AG08396 (cell line): ENCODE data around the gene WBP1L.
"Not testable (repeated sequence)": the region's sequence is repeated elsewhere in the genome, so short reads cannot be mapped to it uniquely, and the experiment has no call there.

Experiments
- DNase-seq: peaks from one replicate; pipeline ENCODE4 v3.0.0; 2012; ENCODE audit warnings: low spot score, mixed read lengths

WBP1L gene

GRCh38 chr10:102743588-102744373 lies at the start of gene WBP1L:
Gene WBP1L, plus strand, starts transcription at chr10:102743948. Its CDS starts 106 bp downstream, at chr10:102744054.
- DNase-seq = peak; percentile 93

GRCh38 chr10:102695401-102695800 lies 48.3 kb upstream of the WBP1L start:
- DNase-seq = not testable (repeated sequence)

- DNase-seq = no peak
Observed at GRCh38 chr10:102696736-102697135, 47.0 kb upstream of the WBP1L start.

GRCh38 chr10:102698894-102699293 lies 44.9 kb upstream of the WBP1L start:
- DNase-seq = no peak

GRCh38 chr10:102701272-102701671 lies 42.5 kb upstream of the WBP1L start:
- DNase-seq = no peak

GRCh38 chr10:102701796-102702195 lies 42.0 kb upstream of the WBP1L start:
- no peak for DNase-seq

- DNase-seq = no peak
Observed at GRCh38 chr10:102702742-102703141, 41.0 kb upstream of the WBP1L start.

- no peak for DNase-seq
Observed at GRCh38 chr10:102704915-102705314, 38.8 kb upstream of the WBP1L start.

GRCh38 chr10:102705531-102705930 lies 38.2 kb upstream of the WBP1L start:
- DNase-seq = no peak

GRCh38 chr10:102710609-102711008 lies 33.1 kb upstream of the WBP1L start:
- DNase-seq = peak; percentile 51

- no peak for DNase-seq
Observed at GRCh38 chr10:102712089-102712488, 31.7 kb upstream of the WBP1L start.

- no peak for DNase-seq
Observed at GRCh38 chr10:102712843-102713538, 30.8 kb upstream of the WBP1L start.

GRCh38 chr10:102713539-102713813 lies 30.3 kb upstream of the WBP1L start:
- no peak for DNase-seq

- peak; percentile 98 for DNase-seq
Observed at GRCh38 chr10:102713814-102714620, 29.7 kb upstream of the WBP1L start, which contains the start of gene ARL3. Gene ARL3, minus strand, starts transcription at chr10:102714397. Its CDS starts 122 bp downstream, at chr10:102714275.

- no peak for DNase-seq
Observed at GRCh38 chr10:102714621-102715455, 28.9 kb upstream of the WBP1L start, which contains the start of gene SFXN2. Gene SFXN2, plus strand, starts transcription at chr10:102714636. Its CDS starts 12,001 bp downstream, at chr10:102726637.

- no peak for DNase-seq
Observed at GRCh38 chr10:102715880-102716279, 27.9 kb upstream of the WBP1L start.

GRCh38 chr10:102716900-102717565 lies 26.7 kb upstream of the WBP1L start:
- DNase-seq = not testable (repeated sequence)

- no peak for DNase-seq
Observed at GRCh38 chr10:102718220-102718619, 25.5 kb upstream of the WBP1L start.

- DNase-seq = no peak
Observed at GRCh38 chr10:102720337-102720736, 23.4 kb upstream of the WBP1L start.

- DNase-seq = no peak
Observed at GRCh38 chr10:102720775-102721301, 22.9 kb upstream of the WBP1L start.

GRCh38 chr10:102721954-102722353 lies 21.8 kb upstream of the WBP1L start:
- DNase-seq = no peak
